HG03039 (cell line): Measurements from ENCODE around the gene SLC24A5.

Experiments
- ATAC-seq: cut with Tn5 transposase; IDR thresholded peaks from one replicate; pipeline ENCODE4 v1.9.1; 2021; ENCODE audit warnings: mild to moderate bottlenecking, moderate library complexity; ENCODE audit not compliant: unreplicated experiment

Gene SLC24A5

DNA sequence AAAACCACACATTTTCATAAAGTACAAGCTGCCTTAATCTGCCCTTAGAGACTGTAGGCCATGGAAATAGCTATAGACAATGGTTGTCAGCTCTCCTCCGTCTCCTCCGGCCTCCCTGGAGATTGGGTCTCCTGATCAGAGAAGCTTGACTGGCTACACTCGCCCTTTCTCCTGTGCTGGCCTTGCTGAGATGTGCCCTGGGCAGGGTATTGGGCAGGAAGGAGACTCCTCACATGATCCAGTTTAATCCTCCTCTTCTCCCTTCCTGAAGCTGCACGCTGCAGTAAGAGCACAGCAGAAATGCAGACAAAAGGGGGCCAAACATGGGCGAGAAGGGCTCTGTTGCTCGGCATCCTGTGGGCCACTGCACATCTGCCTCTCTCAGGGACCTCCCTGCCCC is at the start of gene SLC24A5:
Gene SLC24A5, plus strand, starts transcription at position 246 of the 400 bp plus-strand sequence. Its CDS starts 55 bp downstream, at position 301.
- ATAC-seq, result no peak

DNA sequence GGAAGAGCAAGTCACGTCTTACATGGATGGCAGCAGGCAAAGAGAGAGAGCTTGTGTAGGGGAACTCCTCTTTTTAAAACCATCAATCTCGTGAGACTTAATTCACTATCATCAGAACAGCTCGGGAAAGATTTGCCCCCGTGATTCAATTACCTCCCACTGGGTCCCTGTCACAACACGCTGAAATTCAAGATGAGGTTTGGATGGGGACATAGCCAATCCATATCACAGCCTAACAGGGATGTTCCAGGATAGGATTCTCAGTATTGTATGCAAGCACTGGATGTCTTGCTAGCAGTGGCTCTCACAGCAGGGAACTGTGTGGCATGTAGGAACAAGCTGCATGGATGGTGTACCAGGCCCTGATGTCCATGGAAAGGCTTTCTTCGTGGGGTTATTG is 47.8 kb upstream of the SLC24A5 start:
- ATAC-seq, result no peak

DNA sequence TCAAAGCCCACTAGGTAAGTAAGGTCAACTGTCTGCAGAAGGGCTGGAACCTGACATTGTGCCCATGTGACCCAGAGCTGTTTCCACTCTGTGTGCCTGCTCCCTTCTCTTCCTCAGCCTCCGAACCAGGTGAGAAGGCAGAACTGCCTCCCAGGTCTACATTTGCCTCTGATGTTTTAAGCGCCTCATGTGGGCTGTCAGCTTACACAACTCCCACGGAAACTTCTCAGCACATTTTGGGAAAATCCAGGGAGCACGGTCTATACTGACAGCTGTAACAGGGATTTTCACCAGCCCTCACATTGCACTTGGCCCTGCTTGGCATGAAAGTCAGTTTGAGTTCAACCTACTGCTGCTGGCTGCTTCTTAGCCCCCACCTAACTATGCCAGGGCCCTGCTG is 46.9 kb upstream of the SLC24A5 start:
- ATAC-seq, result no peak

DNA sequence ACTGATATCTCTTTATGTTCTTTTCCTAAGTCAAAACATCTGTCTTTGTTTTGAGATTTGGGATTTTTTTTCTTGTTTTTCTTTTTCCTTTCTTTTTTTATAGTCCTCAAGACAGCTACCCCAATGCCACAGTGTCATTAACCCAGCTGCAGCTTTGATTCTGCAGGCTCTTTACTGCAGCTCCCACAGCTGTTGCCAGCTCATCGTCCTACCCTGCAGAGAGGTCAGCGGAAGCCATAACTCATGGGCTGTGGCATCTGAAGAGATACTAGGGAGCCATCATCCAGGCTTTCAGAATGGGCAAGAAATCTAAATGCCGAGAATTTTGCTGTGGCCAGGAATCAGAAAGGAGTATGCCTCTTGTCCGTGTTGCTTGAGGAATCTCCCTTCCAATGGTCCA is 44.3 kb upstream of the SLC24A5 start:
- ATAC-seq, result no peak

DNA sequence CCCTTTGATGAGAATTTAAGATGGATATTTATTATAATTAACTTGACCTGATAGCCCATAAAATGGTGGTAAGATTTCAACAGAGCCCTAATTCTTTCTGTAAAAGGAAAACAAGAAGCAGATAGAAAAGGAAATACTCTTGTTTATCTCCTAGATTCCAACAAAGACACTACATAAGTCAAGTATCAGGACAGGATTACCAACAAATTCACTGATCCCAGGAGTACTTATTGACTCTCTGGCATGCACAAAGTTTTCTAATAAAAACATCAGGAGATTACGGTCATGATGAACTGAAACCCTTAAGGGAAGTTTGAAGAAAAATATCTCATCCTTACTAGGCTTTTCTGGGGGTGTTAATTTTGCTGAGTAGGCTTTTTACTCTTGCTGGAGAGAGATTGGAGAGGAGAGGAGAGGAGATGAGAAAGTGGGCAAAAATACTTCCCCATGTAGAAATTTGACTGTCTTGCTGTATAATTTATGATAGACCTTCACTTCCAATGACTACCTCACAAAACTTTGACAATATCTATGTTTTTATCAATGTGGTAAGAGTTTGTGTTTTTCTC is 43.1 kb upstream of the SLC24A5 start:
- ATAC-seq, result no peak

DNA sequence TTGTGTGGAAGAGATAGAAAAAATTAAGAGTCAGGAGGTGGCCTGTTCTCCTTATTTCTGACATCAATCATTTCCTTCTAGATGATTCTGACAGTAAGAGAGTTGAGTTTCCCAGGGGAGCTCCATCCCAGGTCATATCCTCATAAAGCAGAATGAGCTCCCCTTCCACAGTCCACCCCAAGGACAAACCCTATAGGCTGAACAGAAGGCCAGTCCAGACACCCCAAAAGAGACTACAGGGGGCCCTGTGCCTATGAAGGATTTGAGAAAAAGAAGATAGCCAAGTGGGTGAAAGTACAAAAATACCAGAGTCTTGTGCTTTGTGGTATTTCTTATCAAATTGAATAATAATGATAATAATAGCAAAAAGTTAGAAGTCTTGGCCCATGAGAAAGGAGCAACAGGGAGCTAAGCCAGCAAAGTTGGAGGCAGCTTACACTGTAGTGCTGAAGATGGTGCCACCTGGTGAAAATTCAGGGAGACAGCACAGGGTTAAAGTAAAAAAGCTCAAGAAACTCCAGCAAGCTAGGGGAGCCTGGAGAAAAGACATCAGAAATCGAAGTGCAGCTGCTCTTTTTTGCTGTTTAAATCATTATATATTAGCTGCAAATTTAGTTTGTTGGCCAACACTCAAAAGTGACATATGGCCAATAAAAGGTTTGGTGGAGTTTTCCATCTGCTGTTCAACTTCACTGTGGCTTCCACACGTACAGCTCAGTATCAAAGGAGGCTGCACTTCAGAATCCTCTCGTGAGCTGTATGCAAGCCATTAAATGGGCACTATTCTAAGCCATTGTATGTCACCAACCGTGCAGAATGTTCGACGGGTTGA is 35.8 kb upstream of the SLC24A5 start:
- no peak for ATAC-seq

DNA sequence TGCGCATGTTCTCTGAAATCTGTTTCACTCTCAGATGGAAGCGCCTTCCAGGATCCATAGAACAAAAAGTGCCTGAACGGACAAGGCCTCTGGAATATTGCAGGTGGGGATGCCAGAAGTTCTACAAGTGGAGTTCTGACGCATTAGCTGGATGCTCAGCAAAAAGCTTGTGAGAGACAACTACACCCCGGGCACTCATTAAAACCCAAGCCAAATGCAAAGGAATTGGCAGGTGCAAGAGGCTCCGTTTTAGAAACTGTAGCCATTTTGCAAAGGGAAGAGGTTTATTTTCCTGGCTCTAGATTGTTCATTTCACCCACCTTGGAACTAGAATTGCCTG is 35.2 kb upstream of the SLC24A5 start:
- ATAC-seq, result no peak

DNA sequence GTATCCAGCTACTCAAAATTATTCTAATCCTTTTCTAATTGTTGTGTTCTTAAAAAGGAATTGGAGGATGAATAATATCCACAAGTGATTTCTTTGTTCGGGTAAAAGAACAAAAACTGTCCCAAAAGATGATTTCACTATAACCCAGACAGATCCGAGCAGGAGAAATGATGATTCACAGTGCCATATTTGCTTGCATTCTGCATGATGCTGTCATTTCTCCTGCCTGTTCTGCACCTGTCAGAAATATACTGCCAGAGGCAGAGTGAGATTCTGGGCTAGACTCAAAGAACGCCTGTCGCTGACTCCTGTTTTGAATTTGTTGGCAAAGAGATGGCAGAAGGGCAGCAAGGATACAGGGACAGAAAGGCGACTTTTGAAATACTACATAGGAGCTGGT is 34.7 kb upstream of the SLC24A5 start:
- ATAC-seq, result no peak

DNA sequence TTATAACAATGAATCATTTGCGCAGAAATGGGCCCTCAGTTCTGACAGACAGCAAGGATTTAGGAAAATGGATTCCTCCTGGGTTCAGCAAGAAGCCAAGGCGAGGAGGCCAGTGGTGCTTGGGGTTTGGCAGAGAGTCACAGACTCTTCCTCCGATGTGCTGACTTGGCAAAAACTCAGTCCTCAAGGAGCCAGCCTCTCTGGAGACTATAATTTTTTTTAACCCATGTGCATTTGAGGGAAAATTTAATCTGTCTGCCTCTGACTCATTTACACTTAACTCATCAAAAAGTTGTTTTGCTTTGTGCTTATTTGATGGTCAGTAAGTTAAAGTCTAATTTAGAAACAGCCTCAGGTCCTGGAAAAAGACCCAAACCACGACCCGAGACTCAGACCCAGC is 34.2 kb upstream of the SLC24A5 start:
- ATAC-seq, result no peak

DNA sequence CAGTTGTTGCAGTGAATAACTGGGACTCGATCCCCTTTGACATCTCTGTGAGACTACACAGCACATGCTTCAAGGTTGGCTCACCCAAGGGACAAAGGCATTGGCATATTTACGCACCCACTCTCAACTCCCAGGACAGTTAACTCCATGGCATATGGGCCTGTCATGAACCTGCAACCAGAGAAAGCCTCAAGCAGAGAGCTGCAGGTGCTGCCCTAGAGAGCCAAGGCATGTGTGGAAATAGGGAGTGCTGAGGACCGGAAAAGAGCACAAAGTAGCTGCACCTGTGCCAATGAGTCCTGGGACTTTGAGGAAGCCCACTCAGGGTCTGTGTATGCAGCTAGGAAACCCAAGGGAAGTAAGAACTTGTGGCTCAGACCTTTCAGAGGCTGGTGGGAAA is 32.9 kb upstream of the SLC24A5 start:
- no peak for ATAC-seq

DNA sequence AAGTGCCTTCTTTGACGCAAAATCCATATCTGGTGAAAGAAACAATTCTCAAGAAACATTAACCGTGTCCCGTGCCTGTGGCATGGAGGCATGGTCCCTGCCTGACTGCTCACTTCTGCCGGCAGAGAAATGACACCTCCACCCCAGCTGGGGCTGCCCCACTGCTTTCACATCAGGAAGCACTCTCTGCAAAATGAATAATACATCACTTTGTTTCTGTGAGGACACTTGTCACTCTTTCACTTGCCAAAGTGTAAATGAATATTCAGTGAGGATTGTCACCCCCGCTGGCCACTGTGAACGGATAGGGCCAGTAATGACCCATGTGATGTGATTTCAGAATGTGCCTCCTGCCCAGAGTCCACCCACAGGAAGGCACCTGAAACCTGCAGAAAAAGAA is 31.1 kb upstream of the SLC24A5 start:
- ATAC-seq, result no peak

DNA sequence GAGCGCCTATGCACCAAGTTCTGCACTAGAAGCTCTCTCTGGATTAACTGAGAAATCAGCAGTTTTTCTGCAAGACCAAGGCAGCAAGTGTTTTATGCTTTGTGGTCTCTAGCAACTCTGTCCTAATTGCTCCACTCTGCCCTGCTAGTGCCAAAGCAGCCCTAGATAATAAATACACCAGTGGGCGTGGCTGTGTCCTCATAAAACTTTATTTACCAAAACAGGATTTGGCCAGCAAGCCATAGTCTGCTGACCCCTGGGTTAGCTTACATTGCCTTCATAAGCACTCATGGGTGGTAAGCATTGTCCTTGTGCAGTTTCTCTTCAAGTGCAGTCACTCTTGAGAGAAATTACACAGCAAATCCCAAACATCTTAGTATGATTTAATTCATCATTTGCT is 30.7 kb upstream of the SLC24A5 start:
- ATAC-seq, result no peak

DNA sequence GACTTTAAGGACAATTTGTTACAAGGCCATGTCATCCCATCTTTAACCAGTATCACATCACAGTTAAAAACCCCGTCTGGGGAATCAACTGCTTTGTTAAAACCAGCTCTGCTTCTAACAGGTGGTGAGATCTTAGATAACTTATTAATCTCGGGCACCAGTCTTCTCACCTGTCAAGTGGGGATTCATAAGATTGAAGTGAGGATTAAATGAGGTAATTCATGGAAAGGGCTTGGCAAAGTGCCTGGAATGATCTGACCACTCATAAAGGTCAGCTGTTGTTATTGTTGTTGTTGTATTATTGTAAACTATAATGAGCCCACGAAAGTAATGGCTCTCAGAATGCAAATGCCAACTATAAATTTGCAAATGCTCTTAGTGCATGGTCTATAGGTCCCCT is 30.1 kb upstream of the SLC24A5 start:
- ATAC-seq, result no peak

DNA sequence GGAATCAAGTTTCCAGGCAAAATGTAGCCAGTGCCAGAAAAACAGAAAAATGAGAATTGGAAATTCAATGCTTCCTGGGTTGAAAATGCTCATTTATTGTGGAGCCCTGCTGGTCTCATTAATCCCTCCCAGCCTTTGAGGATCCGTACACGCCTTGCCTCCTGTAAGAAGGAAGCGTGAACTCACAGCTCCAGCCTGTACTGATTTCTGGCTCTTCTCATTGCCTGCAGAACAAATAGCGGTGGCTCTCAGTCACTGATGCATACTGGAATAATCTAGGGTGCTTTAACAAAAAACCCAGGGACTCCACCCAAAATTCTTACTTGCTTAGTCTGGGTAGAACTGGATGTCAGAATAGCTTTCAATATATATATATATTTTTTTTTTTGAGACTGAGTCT is 29.3 kb upstream of the SLC24A5 start:
- no peak for ATAC-seq

DNA sequence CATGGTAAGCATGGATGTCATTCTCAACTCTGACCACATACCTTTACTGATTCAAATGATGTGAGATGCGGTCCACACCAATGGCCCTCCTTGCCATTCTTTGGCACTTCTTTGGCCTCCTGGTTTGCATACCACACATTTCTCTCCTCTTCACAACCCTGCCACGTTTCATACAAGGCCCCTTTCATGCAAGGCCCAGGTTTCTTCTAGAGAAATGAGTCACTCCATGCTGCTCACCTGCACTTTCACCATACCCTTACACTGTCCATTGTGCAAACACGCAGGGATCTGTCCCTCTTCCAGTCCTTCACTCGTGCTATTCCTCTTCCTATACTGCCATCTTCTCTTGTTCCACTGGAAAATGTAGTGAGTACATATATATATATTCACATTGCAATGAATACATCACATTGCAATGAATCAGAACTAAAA is 24.4 kb upstream of the SLC24A5 start:
- ATAC-seq, result peak; percentile 72

DNA sequence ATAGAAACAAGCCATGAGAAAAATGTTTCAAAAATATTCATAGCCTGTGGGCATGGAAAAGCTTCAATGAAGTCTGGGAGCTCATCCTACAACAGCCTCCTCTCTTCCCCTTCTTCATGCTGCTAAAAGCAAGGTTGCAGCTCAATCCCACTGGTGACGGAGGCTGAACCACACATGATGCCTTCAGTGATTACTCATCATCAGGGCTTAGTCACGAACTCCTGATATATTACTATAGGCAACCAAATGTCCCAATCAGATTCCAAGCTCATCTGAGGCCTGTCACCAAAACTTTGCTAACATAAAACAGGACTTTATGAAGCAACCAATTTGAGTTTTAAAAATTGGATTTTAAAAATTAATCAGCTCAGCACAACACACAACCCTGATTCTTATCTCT is 24.0 kb upstream of the SLC24A5 start:
- no peak for ATAC-seq

DNA sequence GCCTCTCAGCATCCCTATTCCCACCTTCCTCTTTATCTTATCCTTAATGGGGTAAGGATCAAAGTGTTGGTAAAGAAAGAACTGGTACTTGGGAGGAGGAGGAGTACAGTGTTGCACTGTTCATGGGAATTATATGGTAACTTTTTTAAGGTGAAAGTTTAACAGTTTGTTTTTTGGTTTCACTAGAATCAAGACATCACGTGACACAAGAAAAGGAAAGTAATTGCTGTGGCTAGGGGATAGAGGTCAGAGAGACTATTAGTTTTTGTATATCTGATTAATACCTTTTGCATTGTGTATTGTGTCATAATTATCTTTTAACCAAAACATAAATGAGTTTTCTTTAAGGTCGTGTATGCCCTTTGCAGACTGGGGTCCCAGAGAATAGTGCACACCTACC is 23.5 kb upstream of the SLC24A5 start:
- no peak for ATAC-seq

DNA sequence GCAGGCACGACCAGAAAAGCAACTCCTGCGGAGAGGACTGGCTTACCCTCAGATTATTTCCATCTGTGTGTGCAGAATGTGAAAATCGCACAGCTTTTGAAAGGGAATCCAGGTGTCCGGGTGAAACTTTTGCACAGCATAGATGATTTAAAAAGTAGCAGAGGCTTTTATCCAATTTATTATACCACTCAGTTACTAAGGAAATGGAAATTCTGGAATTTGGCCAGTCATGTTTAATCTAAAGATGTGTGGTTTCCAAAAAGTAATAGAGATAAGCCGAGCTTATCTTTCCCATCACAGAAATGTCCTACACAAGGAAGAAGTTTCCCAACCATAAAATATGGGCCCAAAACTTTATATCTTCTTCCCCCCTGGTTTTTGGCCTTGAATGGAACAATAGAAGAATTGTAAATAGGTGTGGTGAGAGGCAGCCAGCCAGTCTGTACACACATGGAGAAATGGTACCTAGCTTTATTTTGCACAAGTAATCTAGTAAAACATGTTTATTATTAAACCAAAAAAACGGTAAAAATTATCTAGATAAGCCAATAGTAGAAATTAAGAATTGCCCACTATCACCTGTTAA is 19.3 kb upstream of the SLC24A5 start:
- no peak for ATAC-seq

DNA sequence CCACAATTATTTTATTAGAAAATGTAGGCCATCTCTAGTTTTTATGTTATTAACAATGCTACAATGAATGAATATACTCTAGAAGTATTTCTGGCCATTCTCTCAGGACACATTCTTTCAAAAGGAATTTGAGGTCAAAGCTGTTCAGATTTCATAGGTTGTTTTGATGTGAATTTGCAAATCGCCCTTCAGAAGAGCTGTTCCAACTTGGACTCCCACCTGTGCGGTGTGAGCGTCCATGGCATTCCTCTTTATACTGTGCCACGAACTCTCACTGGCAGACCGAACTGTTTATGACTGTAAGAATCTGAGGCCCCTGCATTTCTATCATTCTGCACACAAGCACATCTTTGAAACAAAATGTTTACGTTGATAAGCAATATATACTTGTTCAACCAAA is 18.6 kb upstream of the SLC24A5 start:
- no peak for ATAC-seq

DNA sequence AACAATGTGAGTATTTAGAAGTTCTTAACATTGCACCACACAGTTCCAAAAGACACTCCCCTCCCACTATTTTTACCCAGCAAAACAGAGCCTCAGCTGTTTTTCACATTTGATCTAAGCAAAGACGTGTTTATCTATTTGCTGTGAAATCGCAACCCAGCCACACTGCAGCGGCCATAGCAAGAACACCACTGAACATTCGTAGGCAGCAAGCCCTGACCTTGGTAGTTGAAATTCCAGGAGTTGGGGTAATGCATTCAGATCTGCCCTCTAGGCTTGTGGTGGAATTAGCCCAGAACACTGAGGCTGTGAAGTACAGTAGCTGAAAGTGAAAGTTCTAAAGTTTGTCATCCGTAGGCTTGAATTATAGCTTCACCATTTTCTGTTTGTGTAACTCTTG is 17.1 kb upstream of the SLC24A5 start:
- ATAC-seq, result no peak

DNA sequence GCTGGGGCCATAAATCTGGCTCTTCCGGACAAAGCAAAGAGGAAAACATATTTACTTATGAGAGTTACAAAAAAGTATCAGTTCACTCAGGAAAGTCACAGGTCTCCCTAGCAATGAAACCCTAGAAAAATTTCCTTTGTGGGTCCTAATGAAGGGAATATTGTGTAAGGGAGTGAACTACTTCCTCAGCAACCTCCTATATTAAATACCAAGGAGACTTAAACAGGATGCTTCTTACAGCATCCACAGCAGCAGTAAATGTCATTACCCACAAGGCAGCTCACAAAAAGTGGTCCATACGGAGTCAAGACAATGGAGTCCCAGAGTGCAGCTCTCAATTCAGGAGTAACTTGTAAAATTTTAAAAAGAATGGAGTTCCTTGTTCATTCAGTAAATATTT is 14.9 kb upstream of the SLC24A5 start:
- ATAC-seq, result no peak

DNA sequence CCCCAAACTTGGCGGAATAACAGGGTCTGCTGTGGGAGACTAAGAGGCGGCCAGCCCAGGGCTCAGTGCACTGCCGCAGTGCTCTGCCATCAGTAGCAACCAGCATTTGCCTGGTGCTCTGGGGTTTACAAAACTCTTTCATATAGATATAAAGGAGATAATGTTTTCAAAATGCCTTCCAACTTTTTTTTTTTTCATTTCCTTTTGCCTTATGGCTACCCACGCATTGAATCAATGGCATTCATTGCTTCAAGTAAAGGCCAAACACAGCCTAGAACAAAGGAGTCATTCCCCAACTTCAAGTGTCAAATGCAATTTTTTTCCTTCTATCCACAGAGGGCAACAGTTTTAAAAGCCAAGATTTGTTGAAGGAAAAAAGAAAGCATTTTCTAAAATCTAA is 11.6 kb upstream of the SLC24A5 start:
- ATAC-seq, result no peak
